ENCODE data around the gene PTCH1. TPM values are rescaled to one million over a fixed set of nuclear protein-coding genes. Genes with fewer than 3 reads are reported as not detected.

The PTCH1 gene
- total and polyA plus RNA-seq, 11 donors = 2.2 to 15.2 (median 5.4) TPM

GRCh38 chr9:95459851-95460517 lies 56.8 kb downstream of the PTCH1 start:
- TF ChIP-seq CTCF (IDR thresholded peaks at IDR 0.05) = no peak
- TF ChIP-seq POLR2A (IDR thresholded peaks at IDR 0.05) = no peak
- H3K36me3 ChIP-seq = peaks cover 0 to 75% (median 66%) of the 10 kb centered on the region in 9 donors
- intact Hi-C loops (cut with DNase I) = loop anchor here in 2 of 10 donors (5.0 to 10.0 kb wide), 2 partner anchors 47 to 55 kb away; partner anchors contain the start of gene PTCH1 (in 1 of the 2)

GRCh38 chr9:95459178-95459577 lies 57.6 kb downstream of the PTCH1 start:
- Histone ChIP-seq H3K4me3 (no peak overlapping the region), H3K4me1 (peaks cover 0 to 24% (median 16%) of the 10 kb centered on the region in 12 donors), H3K9me3 (no peaks in the 10 kb centered on the region), H3K27ac (peak overlapping the region in 1 of 12 donors; percentile 56), H3K27me3 (peaks cover 0 to 4% (median 0%) of the 10 kb centered on the region in 9 donors), H3K36me3 (peaks cover 0 to 76% (median 68%) of the 10 kb centered on the region in 9 donors)
- ATAC-seq (no peak), DNase-seq (no peak)
- no peak for TF ChIP-seq CTCF (IDR thresholded peaks at IDR 0.05)
- no peak for TF ChIP-seq POLR2A (IDR thresholded peaks at IDR 0.05)
- intact Hi-C loops (cut with DNase I) = loop anchor here in 1 of 10 donors (10.0 kb wide), 1 partner anchor 56 kb away; the partner anchor contains the start of gene PTCH1
- 79 to 89% (median 86%) methylated on average over 13 of the region's 13 CpGs for WGBS, 4 donors

More at GRCh38 chr9:95459851-95460517, 56.8 kb downstream of the PTCH1 start:
- H3K4me3 ChIP-seq = no peak overlapping the region
- DNase-seq (no peak), ATAC-seq (no peak)
- peak overlapping the region in 1 of 12 donors; percentile 56 for H3K27ac ChIP-seq
- H3K9me3 ChIP-seq = no peaks in the 10 kb centered on the region
- WGBS, 4 donors = 85 to 91% (median 89%) methylated on average over 19 of the region's 19 CpGs
- peaks cover 0 to 4% (median 0%) of the 10 kb centered on the region in 9 donors for H3K27me3 ChIP-seq
- peaks cover 0 to 24% (median 16%) of the 10 kb centered on the region in 12 donors for H3K4me1 ChIP-seq

GRCh38 chr9:95458666-95459065 lies 58.1 kb downstream of the PTCH1 start:
- Histone ChIP-seq H3K9me3 (no peaks in the 10 kb centered on the region), H3K27me3 (peaks cover 0 to 4% (median 0%) of the 10 kb centered on the region in 9 donors), H3K4me3 (no peak overlapping the region), H3K27ac (peak overlapping the region in 1 of 12 donors; percentile 56), H3K36me3 (peaks cover 0 to 81% (median 73%) of the 10 kb centered on the region in 9 donors), H3K4me1 (peaks cover 0 to 22% (median 16%) of the 10 kb centered on the region in 12 donors)
- ATAC-seq (no peak), DNase-seq (no peak)
- intact Hi-C loops (cut with DNase I) = loop anchor here in 1 of 10 donors (10.0 kb wide), 1 partner anchor 56 kb away; the partner anchor contains the start of gene PTCH1
- 67 to 94% (median 78%) methylated on average over 6 of the region's 6 CpGs for WGBS, 4 donors
- TF ChIP-seq CTCF (IDR thresholded peaks at IDR 0.05) = no peak
- TF ChIP-seq POLR2A (IDR thresholded peaks at IDR 0.05) = no peak

- peak overlapping the region in 1 of 12 donors; percentile 37 for H3K27ac ChIP-seq
Measured at GRCh38 chr9:95457769-95458168, 59.0 kb downstream of the PTCH1 start.

More at GRCh38 chr9:95457769-95458168, 59.0 kb downstream of the PTCH1 start:
- Histone ChIP-seq H3K4me3 (no peak overlapping the region), H3K4me1 (peaks cover 0 to 13% (median 8%) of the 10 kb centered on the region in 12 donors), H3K36me3 (peaks cover 0 to 90% (median 81%) of the 10 kb centered on the region in 9 donors), H3K27me3 (peaks cover 0 to 4% (median 0%) of the 10 kb centered on the region in 9 donors), H3K9me3 (no peaks in the 10 kb centered on the region)
- no peak for TF ChIP-seq CTCF (IDR thresholded peaks at IDR 0.05)
- no peak for TF ChIP-seq POLR2A (IDR thresholded peaks at IDR 0.05)
- DNase-seq = no peak
- ATAC-seq = no peak
- 84 to 90% (median 89%) methylated on average over 12 of the region's 12 CpGs for WGBS, 4 donors
- intact Hi-C loops (cut with DNase I) = loop anchor here in 1 of 10 donors (10.0 kb wide), 1 partner anchor 57 kb away; the partner anchor contains the start of gene PTCH1
